Panc1 (cell line): Measurements from ENCODE around the gene GMPPB. TPM values are rescaled to one million over a fixed set of nuclear protein-coding genes. Genes with fewer than 3 reads are reported as not detected.
A peak's percentile ranks its signal among the peaks of the same experiment; 100 is the strongest.
"Not testable (repeated sequence)": the region's sequence is repeated elsewhere in the genome, so short reads cannot be mapped to it uniquely, and the experiment has no call there.

Experiments used
- ATAC-seq: fragments of 200-7000 bp; cut with Tn5 transposase; 2 replicates; pipeline ENCODE4 v1.9.1; 2020; ENCODE audit warnings: mild to moderate bottlenecking, moderate library complexity
- BruUV-seq: library from RNA; stranded (reverse); fragments of 400-500 nt; replicated peaks from 2 replicates; lab custom pipeline; 2021; lab: Mats Ljungman, UMichigan
- CTCF ChIA-PET: fragments of 300-600 bp; sonication (Branson Sonifier 250); formaldehyde crosslinking; loops from one replicate; lab custom pipeline; 2022; ENCODE audit warnings: antibody characterized with exemption; lab: Charles Lee
- POLR2A ChIA-PET: fragments of 300-600 bp; sonication (Branson Sonifier 250); formaldehyde crosslinking; loops from one replicate; lab custom pipeline; 2022; ENCODE audit warnings: antibody characterized with exemption; lab: Charles Lee
- DNase-seq: peaks from one replicate; pipeline ENCODE4 v3.0.0-alpha.2; 2010; ENCODE audit warnings: low read depth, low spot score
- H3K27ac ChIP-seq: 2 replicates; pipeline ENCODE4 v1.5.1; 2011; ENCODE audit warnings: mild to moderate bottlenecking, low read length, inconsistent platforms
- H3K27me3 ChIP-seq: fragments of 200-500 bp; sonication (Bioruptor generic); 2 replicates; pipeline ENCODE4 v1.6.0; 2014; ENCODE audit warnings: low read length, inconsistent platforms; ENCODE audit not compliant: control insufficient read depth, insufficient read depth
- H3K36me3 ChIP-seq: fragments of 200-500 bp; sonication (Bioruptor generic); 2 replicates; pipeline ENCODE4 v1.5.1; 2014; ENCODE audit warnings: inconsistent platforms, mild to moderate bottlenecking, low read length, moderate library complexity; ENCODE audit not compliant: control insufficient read depth, insufficient read depth
- H3K4me1 ChIP-seq: 2 replicates; pipeline ENCODE4 v1.5.1; 2011; ENCODE audit warnings: inconsistent platforms, mild to moderate bottlenecking, low read length, moderate library complexity; ENCODE audit not compliant: control insufficient read depth, insufficient read depth
- H3K4me3 ChIP-seq, 2 experiments: 2 replicates each; pipeline ENCODE4 v1.5.1; 2011 to 2012; ENCODE audit warnings: low read depth in 2 of 2, low read length in 2 of 2, mild to moderate bottlenecking in 2 of 2, inconsistent platforms in 1 of 2, moderate library complexity in 1 of 2
- H3K9me3 ChIP-seq: fragments of 200-500 bp; sonication (Bioruptor generic); 2 replicates; pipeline ENCODE4 v1.5.1; 2014; ENCODE audit warnings: low read depth, mild to moderate bottlenecking, inconsistent platforms, low read length, moderate library complexity; ENCODE audit not compliant: control insufficient read depth, insufficient read depth
- in situ Hi-C: cut with HindIII; loops from 2 replicates; pipeline ENCODE4 v1.10.0; 2016; ENCODE audit warnings: low sequenced_read_pairs, low pct_unique_long_range_greater_than_20kb
- intact Hi-C: fragments of 100-400 bp; cut with micrococcal nuclease; formaldehyde crosslinking; loops from one replicate; pipeline ENCODE4 v1.10.0; 2022; ENCODE audit not compliant: unreplicated experiment
- total RNA-seq: library from RNA; stranded (reverse); gene quantifications from one replicate; pipeline ENCODE4 v1.2.1, GENCODE V29; 2021; ENCODE audit not compliant: unreplicated experiment

Gene GMPPB
- total RNA-seq, 1 experiment from 2014 or later: 28.4 TPM

DNA sequence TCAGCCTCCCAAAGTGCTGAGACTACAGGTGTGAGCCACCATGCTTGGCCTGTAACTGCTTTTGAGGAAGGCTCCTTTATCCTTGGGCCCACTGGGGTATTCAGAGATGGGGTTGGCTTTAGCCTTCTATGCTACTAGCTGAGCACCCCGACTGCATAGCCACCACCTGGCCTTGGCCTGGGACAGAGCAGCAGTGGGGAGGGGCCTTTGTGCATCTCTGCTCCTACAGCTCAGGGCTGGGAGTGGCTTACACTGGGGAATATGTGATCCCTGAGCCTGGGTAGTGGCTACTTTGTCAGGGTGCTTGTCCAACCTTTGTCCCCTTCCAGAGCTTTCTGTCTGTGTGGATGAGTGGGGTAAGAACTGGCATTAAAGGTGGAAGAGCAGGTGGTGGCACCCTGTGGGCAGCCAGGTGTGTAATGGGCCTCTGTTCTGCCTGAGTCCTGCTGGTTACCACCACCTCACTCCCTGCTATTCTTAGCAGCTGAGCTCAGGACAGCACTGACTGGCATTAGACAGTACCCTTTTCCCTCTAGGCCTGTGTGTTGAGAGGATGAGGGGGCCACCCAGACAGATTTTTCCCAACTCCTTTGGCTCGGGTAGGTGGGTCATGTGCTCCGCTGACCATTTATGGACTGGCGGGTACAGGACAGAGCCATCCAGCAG, 28.3 kb downstream of the GMPPB start:
- ATAC-seq: not testable (repeated sequence)

DNA sequence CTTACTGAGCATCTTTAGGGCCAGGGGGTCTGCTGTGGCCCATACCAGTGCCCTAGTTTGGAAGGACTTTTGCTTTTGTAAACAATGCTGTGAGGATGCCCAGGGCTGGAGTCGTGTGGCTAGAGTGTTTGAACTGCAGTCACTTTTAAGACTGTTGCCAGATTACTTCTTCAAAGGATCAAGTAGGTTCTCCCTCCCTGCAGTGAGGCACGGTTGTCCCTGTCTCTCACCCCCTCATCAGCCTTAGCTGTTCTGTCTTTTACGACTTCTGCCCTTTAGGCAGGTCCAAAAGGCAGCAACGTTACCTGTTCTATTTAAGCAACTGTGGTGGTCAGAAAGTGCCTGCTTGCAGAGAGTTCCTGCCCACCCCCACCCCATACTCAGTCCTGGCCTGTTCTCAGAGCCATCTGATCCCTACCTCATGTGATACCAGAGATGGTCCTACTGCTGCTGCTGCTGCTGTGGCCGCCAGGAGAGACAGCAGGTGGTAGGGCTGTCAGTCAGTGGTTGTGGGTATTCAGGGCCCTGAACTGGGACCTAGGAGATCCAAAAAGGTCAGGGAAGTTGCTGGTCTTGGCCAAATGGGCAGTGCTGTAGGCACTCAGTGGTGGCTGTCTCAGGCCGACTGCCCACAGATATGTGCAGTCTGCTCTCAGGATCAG, 29.2 kb downstream of the GMPPB start:
- ATAC-seq, H3K36me3 ChIP-seq, in situ Hi-C loops, H3K27ac ChIP-seq, intact Hi-C loops, H3K4me1 ChIP-seq, CTCF ChIA-PET, H3K4me3 ChIP-seq, H3K9me3 ChIP-seq, DNase-seq, H3K27me3 ChIP-seq, BruUV-seq, POLR2A ChIA-PET: not testable (repeated sequence)

More for the DNA sequence above, 28.3 kb downstream of the GMPPB start:
- intact Hi-C loops, BruUV-seq, H3K27me3 ChIP-seq, DNase-seq, H3K36me3 ChIP-seq, CTCF ChIA-PET, POLR2A ChIA-PET, in situ Hi-C loops, H3K9me3 ChIP-seq, H3K4me1 ChIP-seq, H3K4me3 ChIP-seq, H3K27ac ChIP-seq: not testable (repeated sequence)

DNA sequence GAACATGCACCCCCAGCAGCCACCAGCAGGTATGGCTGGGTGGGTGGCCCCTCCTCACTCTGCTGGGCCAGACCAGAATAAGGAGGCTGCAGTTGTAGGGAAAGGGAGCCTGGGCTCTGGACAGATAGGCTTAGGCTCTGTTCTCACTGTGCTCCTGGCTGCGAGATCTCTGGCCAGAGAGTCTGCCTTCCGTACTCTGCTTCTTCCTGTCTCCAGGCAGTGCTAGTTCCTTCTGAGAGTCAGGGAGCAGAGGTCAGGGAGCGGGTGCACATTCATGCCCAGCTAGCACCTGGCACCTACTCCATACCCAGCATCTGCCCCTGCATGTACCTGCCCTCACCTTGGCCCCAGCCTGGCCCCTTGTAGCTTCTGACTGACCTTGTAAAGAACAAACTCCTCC, 32.3 kb downstream of the GMPPB start:
- BruUV-seq, H3K27me3 ChIP-seq, CTCF ChIA-PET, DNase-seq, H3K4me3 ChIP-seq, H3K27ac ChIP-seq, H3K4me1 ChIP-seq, H3K9me3 ChIP-seq, H3K36me3 ChIP-seq, ATAC-seq, POLR2A ChIA-PET, intact Hi-C loops, in situ Hi-C loops: not testable (repeated sequence)

DNA sequence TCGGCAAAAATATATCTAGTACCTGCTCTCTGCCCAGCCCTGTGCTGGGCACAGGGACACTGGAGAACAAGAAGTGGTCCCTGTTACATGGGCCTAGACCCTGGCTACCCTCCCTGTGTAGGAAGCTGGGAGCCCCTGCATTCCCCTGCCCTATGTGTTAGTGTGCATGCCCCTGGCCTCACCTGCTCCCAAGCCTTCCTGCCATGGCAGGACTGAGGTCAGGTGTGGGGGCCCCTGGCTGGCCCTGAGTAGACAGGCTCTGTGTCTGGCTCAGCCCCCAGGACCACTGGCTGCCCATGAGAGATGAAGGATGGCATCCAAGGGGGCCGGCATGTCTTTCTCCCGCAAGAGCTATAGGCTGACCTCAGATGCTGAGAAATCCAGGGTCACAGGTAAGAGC, 32.9 kb downstream of the GMPPB start:
- BruUV-seq, H3K27me3 ChIP-seq, in situ Hi-C loops, H3K27ac ChIP-seq, DNase-seq, H3K9me3 ChIP-seq, ATAC-seq, intact Hi-C loops, H3K36me3 ChIP-seq, H3K4me1 ChIP-seq, H3K4me3 ChIP-seq, POLR2A ChIA-PET, CTCF ChIA-PET: not testable (repeated sequence)

DNA sequence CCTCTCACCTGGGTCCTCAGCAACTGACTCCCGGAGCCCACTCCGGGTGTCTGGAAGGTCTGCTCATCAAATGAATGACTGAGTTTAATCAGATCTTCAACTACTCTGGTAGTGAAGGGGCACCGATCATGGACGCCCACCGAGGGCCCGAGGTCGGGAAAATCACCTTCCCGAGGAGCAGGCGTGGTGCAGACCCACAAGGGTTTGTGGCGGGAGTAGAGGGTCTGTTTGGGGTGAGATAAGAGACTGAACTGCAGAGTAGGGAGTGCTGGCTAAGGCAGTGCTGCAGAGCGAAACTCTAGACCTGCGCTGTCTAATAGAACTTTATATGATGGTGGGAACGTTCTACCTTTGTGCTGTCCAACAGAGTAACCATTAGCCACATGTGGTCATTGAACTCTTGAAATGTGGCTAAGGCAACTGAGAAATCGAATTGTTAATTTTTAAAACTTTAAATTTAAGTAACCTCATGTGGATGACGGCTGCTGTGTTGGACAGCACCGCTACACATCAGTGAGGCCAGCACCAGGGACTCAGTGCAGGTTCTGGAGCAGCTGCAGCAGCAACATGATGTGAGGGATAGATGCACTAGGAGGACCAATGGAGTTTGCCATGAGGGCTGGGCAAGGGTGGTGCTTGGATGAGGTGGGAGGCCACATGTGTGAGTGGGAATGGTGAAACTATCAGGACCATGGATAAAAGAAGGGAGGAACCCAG, 33.7 kb downstream of the GMPPB start:
- BruUV-seq: TSS peak; percentile 48
- in situ Hi-C loops, ATAC-seq, DNase-seq, CTCF ChIA-PET, H3K9me3 ChIP-seq, POLR2A ChIA-PET, H3K27me3 ChIP-seq, H3K36me3 ChIP-seq, intact Hi-C loops, H3K4me1 ChIP-seq: not testable (repeated sequence)
- Histone ChIP-seq H3K27ac (peak overlapping the region; percentile 94), H3K4me3 (peak overlapping the region; percentile 82 to 84)
